K562 (cell line): ENCODE results near the gene PPT2. TPM values are rescaled to one million over a fixed set of nuclear protein-coding genes. Genes with fewer than 3 reads are reported as not detected.

Experiments used
- ARNT ChIP-seq, 2 experiments: fragments of 450-650 bp; IDR thresholded peaks; 2 replicates each; pipeline ENCODE4 v1.6.1; 2016; ENCODE audit warnings: mild to moderate bottlenecking in 1 of 2
- ATF6 ChIP-seq: sonication (generic); formaldehyde crosslinking; IDR thresholded peaks from 2 replicates; pipeline ENCODE4 v1.4.0; 2020; ENCODE audit warnings: mild to moderate bottlenecking, missing genetic modification reagents
- CREB3 ChIP-seq: fragments of 450-650 bp; conservative IDR thresholded peaks from 2 replicates; pipeline ENCODE4 v1.6.1; 2016; ENCODE audit warnings: missing genetic modification characterization, low read depth, mild to moderate bottlenecking, missing compliant biosample characterization, moderate library complexity
- CREBBP ChIP-seq: IDR thresholded peaks from one replicate; pipeline ENCODE4 v1.6.1; 2012; ENCODE audit warnings: low read depth, mild to moderate bottlenecking, control low read depth, inconsistent platforms, low read length
- ELF4 ChIP-seq: fragments of 450-650 bp; formaldehyde crosslinking; IDR thresholded peaks from 2 replicates; pipeline ENCODE4 v1.4.0; 2022; ENCODE audit warnings: missing genetic modification characterization
- FOXM1 ChIP-seq, 2 experiments: fragments of 450-650 bp in 1 of 2; sonication (generic) in 1 of 2; formaldehyde crosslinking in 1 of 2; IDR thresholded peaks; 2 replicates each; pipeline versions ENCODE4 v1.6.1 to v1.9.0; 2017 to 2022; ENCODE audit warnings: low read depth in 2 of 2, mild to moderate bottlenecking in 2 of 2, missing genetic modification reagents in 1 of 2, moderate library complexity in 1 of 2
- HEY1 ChIP-seq: fragments of 250-450 bp; sonication (Bioruptor Pico); IDR thresholded peaks from 2 replicates; pipeline ENCODE4 v1.5.0; 2020; ENCODE audit warnings: mild to moderate bottlenecking, moderate library complexity, borderline replicate concordance
- HSF4 ChIP-seq: fragments of 250-450 bp; sonication (Bioruptor Pico); IDR thresholded peaks from 2 replicates; pipeline ENCODE4 v2.1.2; 2022; ENCODE audit warnings: mild to moderate bottlenecking, moderate library complexity, borderline replicate concordance
- ID3 ChIP-seq, 2 experiments: fragments of 250-450 bp in 1 of 2; fragments of 450-650 bp in 1 of 2; sonication (Bioruptor Pico) in 1 of 2; IDR thresholded peaks; 2 replicates each; pipeline versions ENCODE4 v1.6.1 to v1.8.0; 2016 to 2021; ENCODE audit warnings: mild to moderate bottlenecking in 2 of 2, moderate library complexity in 2 of 2, missing compliant biosample characterization in 1 of 2, missing genetic modification characterization in 1 of 2
- KAT8 ChIP-seq: fragments of 450-650 bp; IDR thresholded peaks from 2 replicates; pipeline ENCODE4 v1.6.1; 2016; ENCODE audit warnings: low read depth, mild to moderate bottlenecking
- KLF10 ChIP-seq: fragments of 250-450 bp; sonication (Bioruptor Pico); IDR thresholded peaks from 2 replicates; pipeline ENCODE4 v1.6.1; 2021; ENCODE audit warnings: matching md5 sums
- L3MBTL2 ChIP-seq: fragments of 450-650 bp; IDR thresholded peaks from 2 replicates; pipeline ENCODE4 v1.6.1; 2016; ENCODE audit warnings: mild to moderate bottlenecking, moderate library complexity
- MIER1 ChIP-seq: fragments of 450-650 bp; IDR thresholded peaks from 2 replicates; pipeline ENCODE4 v1.6.1; 2016; ENCODE audit warnings: antibody characterized with exemption, mild to moderate bottlenecking, low read depth
- NCOR1 ChIP-seq: fragments of 450-650 bp; IDR thresholded peaks from 2 replicates; pipeline ENCODE4 v1.6.1; 2016; ENCODE audit warnings: mild to moderate bottlenecking, moderate library complexity
- PATZ1 ChIP-seq: fragments of 250-450 bp; sonication (Bioruptor Pico); IDR thresholded peaks from 2 replicates; pipeline ENCODE4 v1.5.0; 2020; ENCODE audit warnings: mild to moderate bottlenecking, borderline replicate concordance
- POLR3A ChIP-seq: IDR thresholded peaks from 2 replicates; pipeline ENCODE4 v1.6.1; 2011; ENCODE audit warnings: borderline replicate concordance, mild to moderate bottlenecking, moderate library complexity; ENCODE audit not compliant: insufficient read length, insufficient read depth; ENCODE audit errors: extremely low read depth
- SMAD3 ChIP-seq: fragments of 450-650 bp; formaldehyde crosslinking; conservative IDR thresholded peaks from 2 replicates; pipeline ENCODE4 v1.4.0; 2020; ENCODE audit warnings: mild to moderate bottlenecking
- SMARCE1 ChIP-seq: fragments of 450-650 bp; IDR thresholded peaks from 2 replicates; pipeline ENCODE4 v1.7.1; 2016; ENCODE audit warnings: mild to moderate bottlenecking
- SNAPC5 ChIP-seq: fragments of 250-450 bp; sonication (Bioruptor Pico); IDR thresholded peaks from 2 replicates; pipeline ENCODE4 v1.8.0; 2021; ENCODE audit warnings: moderate library complexity, mild to moderate bottlenecking, inconsistent platforms
- TAF9B ChIP-seq: fragments of 450-650 bp; IDR thresholded peaks from 2 replicates; pipeline ENCODE4 v1.6.1; 2018; ENCODE audit warnings: mild to moderate bottlenecking; ENCODE audit not compliant: partially characterized antibody
- XRCC3 ChIP-seq: fragments of 450-650 bp; IDR thresholded peaks from 2 replicates; pipeline ENCODE4 v1.6.1; 2017; ENCODE audit warnings: mild to moderate bottlenecking, moderate library complexity
- ZEB2 ChIP-seq: fragments of 450-650 bp; IDR thresholded peaks from 2 replicates; pipeline ENCODE4 v1.6.1; 2016
- ZKSCAN1 ChIP-seq: fragments of 150-350 bp; IDR thresholded peaks from 2 replicates; pipeline ENCODE4 v1.6.1; 2016; ENCODE audit warnings: low read depth, low read length
- ZNF316 ChIP-seq: fragments of 450-650 bp; IDR thresholded peaks from 2 replicates; pipeline ENCODE4 v1.6.1; 2016
- polyA plus RNA-seq, 8 experiments: library from polyadenylated mRNA; depleted of rRNA in 4 of 8; stranded (reverse) in 5 of 8; unstranded in 3 of 8; fragments of >200 nt; fragmentation: Nextera tagmentation in 2 of 8; fragmentation: Illumina TruSeq in 1 of 8; extraction: Ambion mirVana in 2 of 8; extraction: Trizol in 1 of 8; gene quantifications; 2 replicates each; pipeline versions ENCODE4 v1.2.1 to v1.2.3, GENCODE V29; 2011 to 2014; ENCODE audit warnings: inconsistent platforms in 1 of 8, missing spikeins in 1 of 8
- total RNA-seq, 7 experiments: library from RNA; depleted of rRNA in 6 of 7; stranded (reverse); fragments of >200 nt in 6 of 7; fragmentation: Illumina TruSeq in 2 of 7; extraction: Trizol in 2 of 7; gene quantifications; 2 replicates each; pipeline versions ENCODE4 v1.2.1 to v1.2.3, GENCODE V29; 2011 to 2021; ENCODE audit warnings: low replicate concordance in 1 of 7

The PPT2 gene
- total and polyA plus RNA-seq, 9 of the 15 experiments (the other 6 are each of a cell fraction or from before 2014, with no cell fraction given), result 27.4 to 98.8 (median 69.9) TPM

- no peak for TF ChIP-seq ZEB2
- 0 out of 2 replicates have a peak, but pooled peaks have one; percentile 10 for TF ChIP-seq ATF6 (CRISPR knock-in tag)
- no peak for TF ChIP-seq POLR3A
- no peak for TF ChIP-seq CREBBP
- TF ChIP-seq KLF10 (CRISPR knock-in tag), result no peak
- TF ChIP-seq ZKSCAN1, result no peak
- TF ChIP-seq MIER1, result no peak
- no peak for TF ChIP-seq XRCC3
- no peak for TF ChIP-seq NCOR1
- TF ChIP-seq ARNT (IDR thresholded peaks at IDR 0.05), result no peak
- no peak for TF ChIP-seq PATZ1 (CRISPR knock-in tag)
- TF ChIP-seq SMAD3, result no peak
- TF ChIP-seq ELF4, result no peak
- TF ChIP-seq CREB3 (tag), result no peak
- no peak for TF ChIP-seq SNAPC5 (CRISPR knock-in tag)
- TF ChIP-seq TAF9B, result no peak
- peak; percentile 94 for TF ChIP-seq L3MBTL2
- no peak for TF ChIP-seq ID3 (CRISPR knock-in tag; IDR thresholded peaks at IDR 0.05)
- TF ChIP-seq ID3 (tag; IDR thresholded peaks at IDR 0.05), result no peak
- TF ChIP-seq KAT8, result no peak
- no peak for TF ChIP-seq SMARCE1
- no peak for TF ChIP-seq HSF4 (CRISPR knock-in tag)
- TF ChIP-seq ZNF316, result peak; percentile 100
- TF ChIP-seq HEY1 (CRISPR knock-in tag), result no peak
- TF ChIP-seq FOXM1 (IDR thresholded peaks at IDR 0.05; ENCODE audit: low read depth), result 0 out of 2 replicates have a peak, but pooled peaks have one; percentile 12
- TF ChIP-seq FOXM1 (CRISPR knock-in tag; IDR thresholded peaks at IDR 0.05; ENCODE audit: low read depth), result no peak
Measured at GRCh38 chr6:32177788-32178546, 24.0 kb downstream of the PPT2 start, which contains the start of gene RNF5 (continued).
